HPDE6-E6E7 (cell line): ENCODE measurements around the gene ZFYVE27.

Experiments
- DNase-seq: peaks from one replicate; pipeline ENCODE4 v3.0.0; 2011; ENCODE audit warnings: missing footprints; ENCODE audit errors: extremely low spot score

The ZFYVE27 gene

GRCh38 chr10:97714401-97715258, 22.3 kb upstream of the ZFYVE27 start:
- no peak for DNase-seq

- no peak for DNase-seq
Measured at GRCh38 chr10:97715259-97715874, 21.6 kb upstream of the ZFYVE27 start.

GRCh38 chr10:97717627-97718026, 19.3 kb upstream of the ZFYVE27 start:
- no peak for DNase-seq

- no peak for DNase-seq
Measured at GRCh38 chr10:97718178-97718577, 18.8 kb upstream of the ZFYVE27 start.

GRCh38 chr10:97718659-97719142, 18.2 kb upstream of the ZFYVE27 start:
- peak; percentile 90 for DNase-seq

- no peak for DNase-seq
Measured at GRCh38 chr10:97719602-97720001, 17.3 kb upstream of the ZFYVE27 start.

- no peak for DNase-seq
Measured at GRCh38 chr10:97721871-97722780, 14.8 kb upstream of the ZFYVE27 start.

- DNase-seq, result no peak
Measured at GRCh38 chr10:97723001-97723400, 13.9 kb upstream of the ZFYVE27 start.

GRCh38 chr10:97724341-97724941, 12.5 kb upstream of the ZFYVE27 start:
- no peak for DNase-seq

GRCh38 chr10:97726636-97727178, 10.2 kb upstream of the ZFYVE27 start:
- no peak for DNase-seq

GRCh38 chr10:97729014-97729413, 7.9 kb upstream of the ZFYVE27 start:
- no peak for DNase-seq

- no peak for DNase-seq
Measured at GRCh38 chr10:97731346-97732051, 5.4 kb upstream of the ZFYVE27 start.

- no peak for DNase-seq
Measured at GRCh38 chr10:97732052-97732359, 4.9 kb upstream of the ZFYVE27 start.

- DNase-seq, result no peak
Measured at GRCh38 chr10:97733256-97733655, 3.7 kb upstream of the ZFYVE27 start.

- no peak for DNase-seq
Measured at GRCh38 chr10:97734021-97734420, 2.9 kb upstream of the ZFYVE27 start.

- DNase-seq, result no peak
Measured at GRCh38 chr10:97736403-97736901, 476 bp upstream of the ZFYVE27 start.

GRCh38 chr10:97737770-97738265, 890 bp downstream of the ZFYVE27 start:
- DNase-seq, result no peak

GRCh38 chr10:97738616-97739015, 1.7 kb downstream of the ZFYVE27 start:
- no peak for DNase-seq

GRCh38 chr10:97740613-97741012, 3.7 kb downstream of the ZFYVE27 start:
- DNase-seq, result no peak

- no peak for DNase-seq
Measured at GRCh38 chr10:97743169-97743943, 6.4 kb downstream of the ZFYVE27 start.
